Caco-2 (cell line): ENCODE results near the gene SCAMP1. TPM values are rescaled to one million over a fixed set of nuclear protein-coding genes. Genes with fewer than 3 reads are reported as not detected.

ENCODE experiments used
- BruUV-seq: library from RNA; stranded (reverse); fragments of 400-500 nt; replicated peaks from 2 replicates; lab custom pipeline; 2021; lab: Mats Ljungman, UMichigan
- CTCF ChIA-PET: fragments of 300-600 bp; sonication (Branson Sonifier 250); formaldehyde crosslinking; loops from one replicate; lab custom pipeline; 2022; ENCODE audit warnings: antibody characterized with exemption; lab: Charles Lee
- POLR2A ChIA-PET: fragments of 300-600 bp; sonication (Branson Sonifier 250); formaldehyde crosslinking; loops from one replicate; lab custom pipeline; 2022; ENCODE audit warnings: antibody characterized with exemption; lab: Charles Lee
- DNase-seq, 2 experiments: peaks; one replicate each; pipeline versions ENCODE4 v3.0.0 to v3.0.0-alpha.2; 2020 to 2022
- H3K27me3 ChIP-seq: replicated peaks from 2 replicates; pipeline ENCODE4 v1.6.0; 2011; ENCODE audit warnings: low read length; ENCODE audit not compliant: control insufficient read depth, insufficient read depth
- H3K36me3 ChIP-seq: 2 replicates; pipeline ENCODE4 v1.5.1; 2011; ENCODE audit warnings: low read length; ENCODE audit not compliant: control insufficient read depth, insufficient read depth
- H3K4me1 ChIP-seq: fragments of 250-450 bp; sonication (Bioruptor Pico); 2 replicates; pipeline ENCODE4 v1.5.1; 2020; ENCODE audit warnings: mild to moderate bottlenecking
- H3K4me3 ChIP-seq: 2 replicates; pipeline ENCODE4 v1.5.1; 2011; ENCODE audit warnings: low read depth, mild to moderate bottlenecking, control low read depth, low read length
- H3K9me3 ChIP-seq: fragments of 250-450 bp; sonication (Bioruptor Pico); 2 replicates; pipeline ENCODE4 v1.5.1; 2020; ENCODE audit warnings: mild to moderate bottlenecking, moderate library complexity
- H3K27ac Mint-ChIP-seq: one replicate; pipeline ENCODE4 v1.8.0; 2022; ENCODE audit warnings: mixed read lengths; ENCODE audit not compliant: unreplicated experiment
- H3K27me3 Mint-ChIP-seq: one replicate; pipeline ENCODE4 v1.8.0; 2022; ENCODE audit warnings: mixed read lengths; ENCODE audit not compliant: insufficient read depth, unreplicated experiment
- H3K36me3 Mint-ChIP-seq: one replicate; pipeline ENCODE4 v1.8.0; 2022; ENCODE audit warnings: mild to moderate bottlenecking, mixed read lengths; ENCODE audit not compliant: insufficient read depth, unreplicated experiment
- H3K4me1 Mint-ChIP-seq: one replicate; pipeline ENCODE4 v1.8.0; 2022; ENCODE audit warnings: low read depth, mixed read lengths; ENCODE audit not compliant: unreplicated experiment
- H3K4me3 Mint-ChIP-seq: one replicate; pipeline ENCODE4 v1.8.0; 2022; ENCODE audit warnings: mild to moderate bottlenecking, moderate library complexity, mixed read lengths; ENCODE audit not compliant: unreplicated experiment
- H3K9me3 Mint-ChIP-seq: one replicate; pipeline ENCODE4 v1.8.0; 2022; ENCODE audit warnings: mixed read lengths; ENCODE audit not compliant: unreplicated experiment
- intact Hi-C: fragments of 100-400 bp; cut with micrococcal nuclease; formaldehyde crosslinking; loops from one replicate; pipeline ENCODE4 v1.10.0; 2022; ENCODE audit not compliant: unreplicated experiment
- total RNA-seq: library from RNA; stranded (reverse); gene quantifications from 2 replicates; pipeline ENCODE4 v1.2.3, GENCODE V29; 2022
- TF ChIP-seq, protein P1 (sequence below), 2 experiments: fragments of 200-600 bp in 1 of 2; IDR thresholded peaks; 1 replicate in 1 of 2; 2 replicates in 1 of 2; pipeline versions ENCODE4 v1.5.1 to v1.8.0; 2011 to 2022; ENCODE audit warnings: antibody characterized with exemption in 1 of 2, control low read depth in 1 of 2, inconsistent platforms in 1 of 2, low read depth in 1 of 2, low read length in 1 of 2, mild to moderate bottlenecking in 1 of 2, moderate library complexity in 1 of 2; ENCODE audit not compliant: insufficient read depth in 1 of 2, severe bottlenecking in 1 of 2, unreplicated experiment in 1 of 2

SCAMP1 gene
- total RNA-seq, 1 experiment from 2014 or later = 21.3 TPM

DNA sequence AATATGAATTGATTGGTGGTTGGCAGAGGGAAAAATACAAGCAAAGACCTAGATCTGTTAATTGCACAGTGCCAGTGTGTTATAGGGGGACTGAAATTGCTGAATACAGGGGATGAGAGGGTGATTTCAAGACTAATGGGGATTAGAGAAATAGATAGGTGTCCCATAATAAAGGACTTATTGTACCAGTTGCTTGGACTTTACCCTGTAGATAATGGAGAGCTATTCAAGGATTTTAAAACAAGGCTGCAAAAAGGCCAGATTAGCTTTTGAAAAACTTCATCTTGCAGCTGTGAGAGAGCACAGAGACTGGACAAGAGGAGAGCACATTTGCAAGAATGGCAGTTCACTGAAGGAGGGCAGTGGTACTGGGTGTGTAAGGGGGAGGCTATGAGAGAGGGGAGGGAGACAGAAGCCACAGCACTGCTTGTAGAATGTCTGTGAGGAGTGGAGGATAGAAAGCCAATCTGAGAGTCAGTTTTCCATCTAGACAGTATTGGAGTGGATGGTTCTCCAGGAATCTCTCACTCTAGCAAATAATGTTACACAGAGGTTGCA is 28.8 kb upstream of the SCAMP1 start:
- peak overlapping the region; percentile 1 for H3K4me3 Mint-ChIP-seq
- ChIA-PET POLR2A (interaction anchor here (1.0 kb wide), 1 partner anchor 37 kb away, joined by 3 read pairs; no protein-coding TSS in a partner anchor), CTCF (interaction anchor here (1.0 kb wide), 1 partner anchor 30 kb away, joined by 3 read pairs; no protein-coding TSS in a partner anchor)
- H3K36me3 ChIP-seq = no peaks in the 10 kb centered on the region
- no peaks in the 10 kb centered on the region for H3K27me3 Mint-ChIP-seq
- H3K36me3 Mint-ChIP-seq = no peaks in the 10 kb centered on the region
- no peaks in the 10 kb centered on the region for H3K9me3 ChIP-seq
- peaks cover 9% of the 10 kb centered on the region for H3K4me1 Mint-ChIP-seq
- no peaks in the 10 kb centered on the region for H3K27me3 ChIP-seq
- H3K27ac Mint-ChIP-seq = peak overlapping the region; percentile 20
- intact Hi-C loops = no loop called here
- no TSS peak for BruUV-seq
- no peak overlapping the region for H3K4me3 ChIP-seq
- no peak for DNase-seq
- H3K9me3 Mint-ChIP-seq = no peaks in the 10 kb centered on the region
- peaks cover 15% of the 10 kb centered on the region for H3K4me1 ChIP-seq
- TF ChIP-seq, protein P1, sequence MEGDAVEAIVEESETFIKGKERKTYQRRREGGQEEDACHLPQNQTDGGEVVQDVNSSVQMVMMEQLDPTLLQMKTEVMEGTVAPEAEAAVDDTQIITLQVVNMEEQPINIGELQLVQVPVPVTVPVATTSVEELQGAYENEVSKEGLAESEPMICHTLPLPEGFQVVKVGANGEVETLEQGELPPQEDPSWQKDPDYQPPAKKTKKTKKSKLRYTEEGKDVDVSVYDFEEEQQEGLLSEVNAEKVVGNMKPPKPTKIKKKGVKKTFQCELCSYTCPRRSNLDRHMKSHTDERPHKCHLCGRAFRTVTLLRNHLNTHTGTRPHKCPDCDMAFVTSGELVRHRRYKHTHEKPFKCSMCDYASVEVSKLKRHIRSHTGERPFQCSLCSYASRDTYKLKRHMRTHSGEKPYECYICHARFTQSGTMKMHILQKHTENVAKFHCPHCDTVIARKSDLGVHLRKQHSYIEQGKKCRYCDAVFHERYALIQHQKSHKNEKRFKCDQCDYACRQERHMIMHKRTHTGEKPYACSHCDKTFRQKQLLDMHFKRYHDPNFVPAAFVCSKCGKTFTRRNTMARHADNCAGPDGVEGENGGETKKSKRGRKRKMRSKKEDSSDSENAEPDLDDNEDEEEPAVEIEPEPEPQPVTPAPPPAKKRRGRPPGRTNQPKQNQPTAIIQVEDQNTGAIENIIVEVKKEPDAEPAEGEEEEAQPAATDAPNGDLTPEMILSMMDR (IDR thresholded peaks at IDR 0.05; ENCODE audit: insufficient read depth in 1 of 2, low read depth in 1 of 2, low read length in 1 of 2, severe bottlenecking in 1 of 2, unreplicated experiment in 1 of 2) = no peak

DNA sequence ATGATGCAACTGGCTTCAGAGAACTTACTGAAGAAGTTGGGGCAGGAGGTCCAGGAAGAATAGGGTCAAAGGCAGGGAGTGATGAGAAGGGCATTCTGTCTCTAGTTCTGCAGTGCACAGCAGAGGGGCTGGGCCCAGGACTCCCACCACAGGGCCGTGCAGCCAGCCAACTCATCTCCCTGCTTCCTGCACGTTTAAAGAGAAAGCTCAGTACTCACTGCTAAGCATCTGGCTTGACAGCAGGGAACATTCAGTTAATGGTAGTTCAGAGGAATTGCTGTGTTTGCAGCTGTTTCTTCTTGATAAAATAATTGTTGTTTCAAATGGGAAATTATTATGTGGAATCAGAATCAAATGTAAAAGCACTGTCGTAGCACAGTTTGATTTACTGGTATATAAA is 25.6 kb upstream of the SCAMP1 start:
- Mint-ChIP-seq H3K36me3 (no peaks in the 10 kb centered on the region), H3K27me3 (no peaks in the 10 kb centered on the region), H3K27ac (no peak overlapping the region), H3K4me3 (no peak overlapping the region), H3K9me3 (peaks cover 10% of the 10 kb centered on the region), H3K4me1 (peaks cover 9% of the 10 kb centered on the region)
- CTCF ChIA-PET = no interaction called here
- POLR2A ChIA-PET = no interaction called here
- TF ChIP-seq, protein P1 (IDR thresholded peaks at IDR 0.05; ENCODE audit: insufficient read depth in 1 of 2, low read depth in 1 of 2, low read length in 1 of 2, severe bottlenecking in 1 of 2, unreplicated experiment in 1 of 2) = no peak
- Histone ChIP-seq H3K36me3 (no peaks in the 10 kb centered on the region), H3K4me3 (no peak overlapping the region), H3K27me3 (no peaks in the 10 kb centered on the region), H3K9me3 (peaks cover 3% of the 10 kb centered on the region; the same call in 1 of the 2 replicates), H3K4me1 (peaks cover 15% of the 10 kb centered on the region)
- no TSS peak for BruUV-seq
- DNase-seq = no peak
- intact Hi-C loops = no loop called here

- no TSS peak for BruUV-seq
- H3K27ac Mint-ChIP-seq = no peak overlapping the region
- DNase-seq = no peak
- H3K4me3 Mint-ChIP-seq = no peak overlapping the region
- Histone ChIP-seq H3K4me3 (no peak overlapping the region), H3K4me1 (peaks cover 15% of the 10 kb centered on the region), H3K27me3 (no peaks in the 10 kb centered on the region), H3K9me3 (peaks cover 3% of the 10 kb centered on the region; the same call in 1 of the 2 replicates), H3K36me3 (no peaks in the 10 kb centered on the region)
- TF ChIP-seq, protein P1 (IDR thresholded peaks at IDR 0.05; ENCODE audit: insufficient read depth in 1 of 2, low read depth in 1 of 2, low read length in 1 of 2, severe bottlenecking in 1 of 2, unreplicated experiment in 1 of 2) = no peak
- ChIA-PET CTCF (no interaction called here), POLR2A (no interaction called here)
- peaks cover 9% of the 10 kb centered on the region for H3K4me1 Mint-ChIP-seq
- H3K27me3 Mint-ChIP-seq = no peaks in the 10 kb centered on the region
- H3K9me3 Mint-ChIP-seq = peaks cover 10% of the 10 kb centered on the region
- H3K36me3 Mint-ChIP-seq = no peaks in the 10 kb centered on the region
- intact Hi-C loops = no loop called here
Measured at GRCh38 chr5:78335976-78336375, 24.4 kb upstream of the SCAMP1 start.
